SK-N-SH (cell line): Measurements from ENCODE around the gene XKR8. TPM values are rescaled to one million over a fixed set of nuclear protein-coding genes. Genes with fewer than 3 reads are reported as not detected.

Experiments used
- CTCF ChIA-PET: fragments of 300-600, 350-600 bp; formaldehyde crosslinking; extraction: SDS; loops from one replicate; lab custom pipeline; 2021; lab: Yijun Ruan, JAX
- POLR2A ChIA-PET: fragments of 350-600 bp; sonication (Branson Sonifier 250); formaldehyde crosslinking; extraction: SDS; loops from one replicate; lab custom pipeline; 2020; ENCODE audit warnings: antibody characterized with exemption, inconsistent platforms; lab: Yijun Ruan, JAX
- DNase-seq: peaks from one replicate; pipeline ENCODE4 v3.0.0; 2012
- H2AFZ ChIP-seq: fragments of 200-600 bp; sonication (generic); 2 replicates; pipeline ENCODE4 v1.8.1; 2016; ENCODE audit warnings: antibody characterized with exemption, mild to moderate bottlenecking, low read depth
- H3F3A ChIP-seq: fragments of 200-600 bp; sonication (generic); replicated peaks from 2 replicates; pipeline ENCODE3; 2016; ENCODE audit warnings: antibody characterized with exemption, mild to moderate bottlenecking; ENCODE audit not compliant: insufficient read depth
- H3K27ac ChIP-seq, 2 experiments: fragments of 200-500 bp in 1 of 2; fragments of 200-600 bp in 1 of 2; sonication (Bioruptor generic) in 1 of 2; sonication (generic), shearing (Covaris generic) in 1 of 2; 2 replicates each; pipeline versions ENCODE4 v1.5.1 to v1.6.1; 2014 to 2016; ENCODE audit warnings: low read depth in 2 of 2, inconsistent platforms in 1 of 2, low read length in 1 of 2, mild to moderate bottlenecking in 1 of 2, mixed read lengths in 1 of 2
- H3K27me3 ChIP-seq: fragments of 200-600 bp; sonication (generic), shearing (Covaris generic); 2 replicates; pipeline ENCODE4 v1.6.1; 2016; ENCODE audit warnings: mixed run types; ENCODE audit not compliant: insufficient read depth
- H3K36me3 ChIP-seq, 2 experiments: fragments of 200-500 bp in 1 of 2; fragments of 200-600 bp in 1 of 2; sonication (Bioruptor generic) in 1 of 2; sonication (generic) in 1 of 2; replicated peaks in 1 of 2; 2 replicates each; pipeline versions ENCODE3 to v1.5.1; 2014 to 2016; ENCODE audit warnings: low read length in 1 of 2, mild to moderate bottlenecking in 1 of 2; ENCODE audit not compliant: insufficient read depth in 2 of 2, control insufficient read depth in 1 of 2
- H3K4me1 ChIP-seq, 2 experiments: fragments of 200-500 bp in 1 of 2; fragments of 200-600 bp in 1 of 2; sonication (Bioruptor generic) in 1 of 2; sonication (generic), shearing (Covaris generic) in 1 of 2; 2 replicates each; pipeline versions ENCODE4 v1.5.1 to v1.6.1; 2014 to 2016; ENCODE audit warnings: low read depth in 1 of 2, low read length in 1 of 2, mixed run types in 1 of 2; ENCODE audit not compliant: insufficient read depth in 2 of 2, control insufficient read depth in 1 of 2
- H3K4me2 ChIP-seq: fragments of 200-600 bp; sonication (generic), shearing (Covaris generic); 2 replicates; pipeline ENCODE4 v1.6.1; 2017; ENCODE audit warnings: mixed run types
- H3K4me3 ChIP-seq, 2 experiments: fragments of 200-500 bp in 1 of 2; fragments of 200-600 bp in 1 of 2; sonication (Bioruptor generic) in 1 of 2; sonication (generic), shearing (Covaris generic) in 1 of 2; 2 replicates each; pipeline versions ENCODE4 v1.5.1 to v1.8.1; 2014 to 2016; ENCODE audit warnings: low read depth in 2 of 2, inconsistent platforms in 1 of 2, low read length in 1 of 2, mild to moderate bottlenecking in 1 of 2, mixed read lengths in 1 of 2, moderate library complexity in 1 of 2
- H3K79me2 ChIP-seq: fragments of 200-600 bp; sonication (generic); 2 replicates; pipeline ENCODE4 v1.8.1; 2017; ENCODE audit warnings: mild to moderate bottlenecking; ENCODE audit not compliant: insufficient read depth
- H3K9ac ChIP-seq: fragments of 200-600 bp; sonication (generic); 2 replicates; pipeline ENCODE4 v1.6.1; 2017; ENCODE audit warnings: mixed run types
- H3K9me2 ChIP-seq: fragments of 200-600 bp; sonication (generic); 2 replicates; pipeline ENCODE4 v1.6.1; 2017; ENCODE audit warnings: mixed run types
- H3K9me3 ChIP-seq: fragments of 200-600 bp; sonication (generic); 2 replicates; pipeline ENCODE4 v1.6.1; 2017; ENCODE audit warnings: mixed run types, mild to moderate bottlenecking, moderate library complexity
- H4K20me1 ChIP-seq: fragments of 200-600 bp; sonication (generic); 2 replicates; pipeline ENCODE4 v1.6.1; 2017; ENCODE audit warnings: mild to moderate bottlenecking, mixed run types; ENCODE audit not compliant: insufficient read depth
- FOSL2 ChIP-seq: IDR thresholded peaks from 2 replicates; pipeline ENCODE4 v1.4.0; 2012; ENCODE audit warnings: low read depth, mild to moderate bottlenecking, moderate library complexity, borderline replicate concordance
- RAD21 ChIP-seq: IDR thresholded peaks from 2 replicates; pipeline ENCODE4 v1.6.1; 2012; ENCODE audit warnings: mild to moderate bottlenecking, low read length
- TCF12 ChIP-seq: IDR thresholded peaks from 2 replicates; pipeline ENCODE4 v1.4.0; 2012
- ZBTB33 ChIP-seq: IDR thresholded peaks from 2 replicates; pipeline ENCODE4 v1.4.0; 2012; ENCODE audit warnings: low read depth, borderline replicate concordance
- WGBS: methylation state at CpG from one replicate; pipeline ENCODE4 v1.1.6; 2017; ENCODE audit warnings: low lambda C conversion rate; 5-methylcytosine and 5-hydroxymethylcytosine counted together
- polyA plus RNA-seq, 3 experiments: library from polyadenylated mRNA; depleted of rRNA; stranded (reverse); fragments of >200 nt; gene quantifications; 2 replicates each; pipeline ENCODE4 v1.2.3, GENCODE V29; 2012

XKR8 gene
- polyA plus RNA-seq, 1 of the 3 experiments (the other 2 are of a cell fraction) = 0.02 TPM

- no peak overlapping the region for H3K4me3 ChIP-seq
- no peak overlapping the region for H3K4me2 ChIP-seq
- no peaks in the 10 kb centered on the region for H3K9me3 ChIP-seq
- peaks cover 39 to 63% of the 10 kb centered on the region in 2 experiments for H3K36me3 ChIP-seq
- no peaks in the 10 kb centered on the region for H3K27me3 ChIP-seq
- ChIA-PET POLR2A (no interaction called here), CTCF (no interaction called here)
- peaks cover under 1% of the 10 kb centered on the region; the same call in 1 of the 2 replicates for H3K79me2 ChIP-seq
- H2AFZ ChIP-seq = no peak overlapping the region
- H4K20me1 ChIP-seq = no peaks in the 10 kb centered on the region
- no peaks in the 10 kb centered on the region for H3K9me2 ChIP-seq
- no peak for DNase-seq
- peaks cover 12% of the 10 kb centered on the region for H3F3A ChIP-seq
- WGBS = 88% methylated on average over 1 of the region's 1 CpG
- no peaks in the 10 kb centered on the region for H3K4me1 ChIP-seq
- peak; percentile 27; the same call in 1 of the 2 replicates for TF ChIP-seq TCF12
- peak; percentile 8; the same call in 1 of the 2 replicates for TF ChIP-seq FOSL2
- no peak for TF ChIP-seq ZBTB33
- no peak for TF ChIP-seq RAD21
- no peak overlapping the region for H3K9ac ChIP-seq
- H3K27ac ChIP-seq = peak overlapping the region in 1 of 2 experiments; percentile 54; a peak in 1 of 4 replicates
These were observed 51.2 kb downstream of the XKR8 start for GRCh38 chr1:28010969-28011368.

Other genes starting within 250 kb of the XKR8 start
- 2.9 and 4.2 TPM in 2 replicates for gene FAM76A, start 234.0 kb upstream of the XKR8 start, polyA plus RNA-seq (2012; rRNA removed)
- 12.4 and 12.9 TPM in 2 replicates for gene STX12, start 186.8 kb upstream of the XKR8 start, polyA plus RNA-seq (2012; rRNA removed)
- gene PPP1R8, start 129.2 kb upstream of the XKR8 start, polyA plus RNA-seq (2012; rRNA removed) = 41.8 and 55.4 TPM in 2 replicates
- gene THEMIS2, start 87.4 kb upstream of the XKR8 start, polyA plus RNA-seq (2012; rRNA removed) = 4.1 and 4.9 TPM in 2 replicates
- gene RPA2, start 45.4 kb upstream of the XKR8 start, polyA plus RNA-seq (2012; rRNA removed) = 39.8 and 39.9 TPM in 2 replicates
- gene SMPDL3B, start 25.0 kb upstream of the XKR8 start, polyA plus RNA-seq (2012; rRNA removed) = 0.67 and 0.95 TPM in 2 replicates
- gene EYA3, start 128.6 kb downstream of the XKR8 start, polyA plus RNA-seq (2012; rRNA removed) = 6.5 and 9.8 TPM in 2 replicates
- 0.05 and 0.06 TPM in 2 replicates for gene PTAFR, start 216.7 kb downstream of the XKR8 start, polyA plus RNA-seq (2012; rRNA removed)